Naive thymus-derived CD8-positive, alpha-beta T cell (primary cell): ENCODE measurements around the gene IZUMO2. TPM values are rescaled to one million over a fixed set of nuclear protein-coding genes. Genes with fewer than 3 reads are reported as not detected.
A peak's percentile ranks its signal among the peaks of the same experiment; 100 is the strongest.

Experiments used
- ATAC-seq, 2 donors: fragments of 150-1000 bp; cut with Tn5 transposase in 1 of 2; sonication (Bioruptor Pico), chemical (Tn5 transposase) in 1 of 2; 1 replicate in 1 of 2; 2 replicates in 1 of 2; pipeline ENCODE4 v1.10.0; 2021; ENCODE audit warnings: mild to moderate bottlenecking in 2 of 2, moderate library complexity in 2 of 2
- POLR2A ChIA-PET: fragments of 350-600 bp; sonication (Branson Sonifier 250); formaldehyde crosslinking; loops from one replicate; lab custom pipeline; 2021; ENCODE audit warnings: antibody characterized with exemption; lab: Charles Lee
- DNase-seq, 10 donors: peaks; one replicate each; pipeline versions ENCODE4 v3.0.0 to v3.0.0-alpha.2; 2020 to 2022
- H3K27ac Mint-ChIP-seq, 10 donors: one replicate each; pipeline ENCODE4 v1.8.0; 2020 to 2022; ENCODE audit warnings: mild to moderate bottlenecking in 10 of 10, mixed read lengths in 10 of 10, moderate library complexity in 4 of 10, inconsistent platforms in 1 of 10
- H3K27me3 Mint-ChIP-seq, 5 donors: one replicate each; pipeline ENCODE4 v1.8.0; 2021 to 2022; ENCODE audit warnings: mixed read lengths in 5 of 5
- H3K36me3 Mint-ChIP-seq, 3 donors: one replicate each; pipeline ENCODE4 v1.8.0; 2020 to 2022; ENCODE audit warnings: mixed read lengths in 3 of 3, mild to moderate bottlenecking in 2 of 3, inconsistent platforms in 1 of 3
- H3K4me1 Mint-ChIP-seq, 4 donors: one replicate each; pipeline ENCODE4 v1.8.0; 2021 to 2022; ENCODE audit warnings: mixed read lengths in 4 of 4
- H3K4me3 Mint-ChIP-seq, 10 donors: one replicate each; pipeline ENCODE4 v1.8.0; 2020 to 2022; ENCODE audit warnings: mild to moderate bottlenecking in 10 of 10, mixed read lengths in 10 of 10, moderate library complexity in 6 of 10, inconsistent platforms in 1 of 10
- H3K9me3 Mint-ChIP-seq, 9 donors: one replicate each; pipeline ENCODE4 v1.8.0; 2020 to 2022; ENCODE audit warnings: mixed read lengths in 9 of 9, mild to moderate bottlenecking in 3 of 9, inconsistent platforms in 1 of 9, moderate library complexity in 1 of 9
- polyA plus RNA-seq, 3 donors: library from polyadenylated mRNA; unstranded; fragments of 300-500 nt; fragmentation: Illumina TruSeq; gene quantifications; one replicate each; pipeline ENCODE4 v1.2.3, GENCODE V29; 2021
- total RNA-seq, 8 experiments: library from RNA in 2 of 8; stranded (reverse) in 2 of 8; gene quantifications; one replicate each; pipeline ENCODE4 v1.2.3 and lab custom pipeline; 2021 to 2026

The IZUMO2 gene
- total and polyA plus RNA-seq, 5 experiments from 2014 or later = not detected

- H3K27me3 Mint-ChIP-seq = peaks cover 14 to 49% (median 20%) of the 10 kb centered on the region in 5 donors
- peak overlapping the region in 1 of 10 donors; percentile 13 for H3K27ac Mint-ChIP-seq
- POLR2A ChIA-PET = no interaction called here
- no peak for DNase-seq
- no peak for ATAC-seq
- H3K4me3 Mint-ChIP-seq = no peak overlapping the region
- H3K4me1 Mint-ChIP-seq = no peaks in the 10 kb centered on the region
- H3K9me3 Mint-ChIP-seq = peaks cover 0 to 5% (median 0%) of the 10 kb centered on the region in 9 donors
- H3K36me3 Mint-ChIP-seq = no peaks in the 10 kb centered on the region
Measured at GRCh38 chr19:50178320-50178719, 15.2 kb upstream of the IZUMO2 start.

GRCh38 chr19:50176775-50177174 is 13.7 kb upstream of the IZUMO2 start:
- peaks cover 10 to 42% (median 23%) of the 10 kb centered on the region in 5 donors for H3K27me3 Mint-ChIP-seq

GRCh38 chr19:50175924-50176323 is 12.8 kb upstream of the IZUMO2 start:
- no peak overlapping the region for H3K4me3 Mint-ChIP-seq
- POLR2A ChIA-PET = no interaction called here
- H3K36me3 Mint-ChIP-seq = no peaks in the 10 kb centered on the region
- H3K27me3 Mint-ChIP-seq = peaks cover 7 to 42% (median 18%) of the 10 kb centered on the region in 5 donors
- H3K9me3 Mint-ChIP-seq = peaks cover 0 to 5% (median 0%) of the 10 kb centered on the region in 9 donors
- H3K4me1 Mint-ChIP-seq = no peaks in the 10 kb centered on the region
- ATAC-seq (no peak), DNase-seq (no peak)
- no peak overlapping the region for H3K27ac Mint-ChIP-seq

More at GRCh38 chr19:50176775-50177174, 13.7 kb upstream of the IZUMO2 start:
- H3K27ac Mint-ChIP-seq = no peak overlapping the region
- H3K36me3 Mint-ChIP-seq = no peaks in the 10 kb centered on the region
- DNase-seq (no peak), ATAC-seq (no peak)
- H3K9me3 Mint-ChIP-seq = peaks cover 0 to 5% (median 0%) of the 10 kb centered on the region in 9 donors
- H3K4me1 Mint-ChIP-seq = no peaks in the 10 kb centered on the region
- no peak overlapping the region for H3K4me3 Mint-ChIP-seq
- POLR2A ChIA-PET = no interaction called here

- POLR2A ChIA-PET = no interaction called here
- Mint-ChIP-seq H3K27me3 (peaks cover 7 to 42% (median 18%) of the 10 kb centered on the region in 5 donors), H3K36me3 (no peaks in the 10 kb centered on the region), H3K9me3 (peaks cover 0 to 5% (median 0%) of the 10 kb centered on the region in 9 donors), H3K4me1 (no peaks in the 10 kb centered on the region), H3K4me3 (no peak overlapping the region), H3K27ac (peak overlapping the region in 1 of 10 donors; percentile 31)
- no peak for ATAC-seq
- no peak for DNase-seq
Measured at GRCh38 chr19:50174100-50174793, 11.2 kb upstream of the IZUMO2 start.

- H3K27me3 Mint-ChIP-seq = peaks cover 7 to 43% (median 19%) of the 10 kb centered on the region in 5 donors
- no peaks in the 10 kb centered on the region for H3K36me3 Mint-ChIP-seq
- no peak overlapping the region for H3K27ac Mint-ChIP-seq
- DNase-seq (no peak), ATAC-seq (no peak)
- no peaks in the 10 kb centered on the region for H3K4me1 Mint-ChIP-seq
- POLR2A ChIA-PET = no interaction called here
- H3K9me3 Mint-ChIP-seq = peaks cover 0 to 5% (median 0%) of the 10 kb centered on the region in 9 donors
- H3K4me3 Mint-ChIP-seq = no peak overlapping the region
Measured at GRCh38 chr19:50173127-50173526, 10.0 kb upstream of the IZUMO2 start.

- POLR2A ChIA-PET = no interaction called here
- no peaks in the 10 kb centered on the region for H3K36me3 Mint-ChIP-seq
- no peak overlapping the region for H3K27ac Mint-ChIP-seq
- DNase-seq (no peak), ATAC-seq (no peak)
- H3K4me3 Mint-ChIP-seq = no peak overlapping the region
- peaks cover 0 to 5% (median 0%) of the 10 kb centered on the region in 9 donors for H3K9me3 Mint-ChIP-seq
- H3K4me1 Mint-ChIP-seq = no peaks in the 10 kb centered on the region
- H3K27me3 Mint-ChIP-seq = peaks cover 7 to 45% (median 19%) of the 10 kb centered on the region in 5 donors
Measured at GRCh38 chr19:50172726-50173125, 9.6 kb upstream of the IZUMO2 start.

- peaks cover 0 to 5% (median 0%) of the 10 kb centered on the region in 9 donors for H3K9me3 Mint-ChIP-seq
- peaks cover 11 to 53% (median 24%) of the 10 kb centered on the region in 5 donors for H3K27me3 Mint-ChIP-seq
- ATAC-seq (no peak), DNase-seq (no peak)
- no peak overlapping the region for H3K4me3 Mint-ChIP-seq
- no peaks in the 10 kb centered on the region for H3K36me3 Mint-ChIP-seq
- POLR2A ChIA-PET = no interaction called here
- H3K4me1 Mint-ChIP-seq = no peaks in the 10 kb centered on the region
- H3K27ac Mint-ChIP-seq = no peak overlapping the region
Measured at GRCh38 chr19:50171752-50172151, 8.7 kb upstream of the IZUMO2 start.

GRCh38 chr19:50167314-50167721 is 4.2 kb upstream of the IZUMO2 start:
- ATAC-seq = no peak
- POLR2A ChIA-PET = no interaction called here

GRCh38 chr19:50159078-50159477 is 4.0 kb downstream of the IZUMO2 start:
- Mint-ChIP-seq H3K36me3 (peaks cover 0 to 5% (median 0%) of the 10 kb centered on the region in 3 donors), H3K9me3 (peaks cover 0 to 26% (median 12%) of the 10 kb centered on the region in 9 donors), H3K27me3 (peaks cover 12 to 54% (median 28%) of the 10 kb centered on the region in 5 donors), H3K4me3 (no peak overlapping the region), H3K4me1 (no peaks in the 10 kb centered on the region), H3K27ac (no peak overlapping the region)
- no peak for DNase-seq
- no peak for ATAC-seq
- POLR2A ChIA-PET = no interaction called here

More at GRCh38 chr19:50167314-50167721, 4.2 kb upstream of the IZUMO2 start:
- Mint-ChIP-seq H3K27ac (peak overlapping the region in 1 of 10 donors; percentile 36), H3K4me3 (no peak overlapping the region), H3K36me3 (no peaks in the 10 kb centered on the region), H3K27me3 (peaks cover 9 to 46% (median 30%) of the 10 kb centered on the region in 5 donors), H3K4me1 (no peaks in the 10 kb centered on the region), H3K9me3 (peaks cover 0 to 2% (median 0%) of the 10 kb centered on the region in 9 donors)
- no peak for DNase-seq

- ATAC-seq (no peak), DNase-seq (no peak)
- Mint-ChIP-seq H3K27ac (no peak overlapping the region), H3K36me3 (peaks cover 0 to 5% (median 0%) of the 10 kb centered on the region in 3 donors), H3K4me3 (no peak overlapping the region), H3K27me3 (peaks cover 12 to 59% (median 27%) of the 10 kb centered on the region in 5 donors), H3K9me3 (peaks cover 0 to 26% (median 12%) of the 10 kb centered on the region in 9 donors), H3K4me1 (no peaks in the 10 kb centered on the region)
- POLR2A ChIA-PET = no interaction called here
Measured at GRCh38 chr19:50158577-50158976, 4.5 kb downstream of the IZUMO2 start.

GRCh38 chr19:50155520-50156109 is 7.5 kb downstream of the IZUMO2 start:
- peaks cover 0 to 26% (median 12%) of the 10 kb centered on the region in 9 donors for H3K9me3 Mint-ChIP-seq
- peaks cover 8 to 70% (median 40%) of the 10 kb centered on the region in 5 donors for H3K27me3 Mint-ChIP-seq
- no peaks in the 10 kb centered on the region for H3K4me1 Mint-ChIP-seq
- no peak for DNase-seq
- H3K27ac Mint-ChIP-seq = no peak overlapping the region
- no peak for ATAC-seq
- no peak overlapping the region for H3K4me3 Mint-ChIP-seq
- POLR2A ChIA-PET = no interaction called here
- peaks cover 0 to 5% (median 0%) of the 10 kb centered on the region in 3 donors for H3K36me3 Mint-ChIP-seq

- no peak for ATAC-seq
- peaks cover 0 to 5% (median 0%) of the 10 kb centered on the region in 3 donors for H3K36me3 Mint-ChIP-seq
- H3K9me3 Mint-ChIP-seq = peaks cover 0 to 22% (median 8%) of the 10 kb centered on the region in 9 donors
- POLR2A ChIA-PET = no interaction called here
- no peaks in the 10 kb centered on the region for H3K4me1 Mint-ChIP-seq
- H3K27ac Mint-ChIP-seq = no peak overlapping the region
- H3K4me3 Mint-ChIP-seq = no peak overlapping the region
- DNase-seq = no peak
- peaks cover 8 to 70% (median 47%) of the 10 kb centered on the region in 5 donors for H3K27me3 Mint-ChIP-seq
Measured at GRCh38 chr19:50154529-50154928, 8.6 kb downstream of the IZUMO2 start.

- POLR2A ChIA-PET = no interaction called here
- peaks cover 10 to 59% (median 46%) of the 10 kb centered on the region in 5 donors for H3K27me3 Mint-ChIP-seq
- peaks cover 0 to 5% (median 0%) of the 10 kb centered on the region in 3 donors for H3K36me3 Mint-ChIP-seq
- DNase-seq (no peak), ATAC-seq (no peak)
- no peak overlapping the region for H3K4me3 Mint-ChIP-seq
- H3K9me3 Mint-ChIP-seq = peaks cover 0 to 9% (median 0%) of the 10 kb centered on the region in 9 donors
- H3K4me1 Mint-ChIP-seq = peaks cover under 1 to 7% (median 6%) of the 10 kb centered on the region in 4 donors
- no peak overlapping the region for H3K27ac Mint-ChIP-seq
Measured at GRCh38 chr19:50152578-50152977, 10.5 kb downstream of the IZUMO2 start.
